Bronchial epithelial cell (primary cell): Measurements from ENCODE around the gene NECAB3. TPM values are rescaled to one million over a fixed set of nuclear protein-coding genes. Genes with fewer than 3 reads are reported as not detected.
A peak's percentile ranks its signal among the peaks of the same experiment; 100 is the strongest.

Experiments used
- DNase-seq: peaks from one replicate; pipeline ENCODE4 v3.0.0-alpha.2; 2010; ENCODE audit warnings: low read depth
- FAIRE-seq: peaks from 2 replicates; lab custom pipeline; 2011; peaks lifted over from hg19 to GRCh38; lab: Jason Lieb, UNC
- H3K27me3 ChIP-seq: 2 replicates; pipeline ENCODE4 v1.5.1; 2011; ENCODE audit warnings: low read length; ENCODE audit not compliant: control insufficient read depth, insufficient read depth
- H3K36me3 ChIP-seq: 2 replicates; pipeline ENCODE4 v1.5.1; 2011; ENCODE audit warnings: low read length; ENCODE audit not compliant: control insufficient read depth, insufficient read depth
- H3K4me3 ChIP-seq: 2 replicates; pipeline ENCODE4 v1.5.1; 2011; ENCODE audit warnings: mild to moderate bottlenecking, low read depth, low read length, control low read depth
- CTCF ChIP-seq: IDR thresholded peaks from 2 replicates; pipeline ENCODE4 v1.5.1; 2011; ENCODE audit warnings: mild to moderate bottlenecking, moderate library complexity, low read length, control low read depth, inconsistent platforms; ENCODE audit not compliant: insufficient read depth, severe bottlenecking
- total RNA-seq: library from RNA; depleted of rRNA; stranded (reverse); fragments of >200 nt; gene quantifications from 2 replicates; pipeline ENCODE4 v1.2.1, GENCODE V29; 2014

The NECAB3 gene
- total RNA-seq, 1 donor from 2014 or later, result 8.7 TPM

GRCh38 chr20:33655164-33655563 lies 19.1 kb downstream of the NECAB3 start:
- Histone ChIP-seq H3K27me3 (peaks cover 1% of the 10 kb centered on the region), H3K36me3 (no peaks in the 10 kb centered on the region), H3K4me3 (no peak overlapping the region)
- TF ChIP-seq CTCF, result no peak
- FAIRE-seq (no peak), DNase-seq (no peak)

- H3K36me3 ChIP-seq, result no peaks in the 10 kb centered on the region
- H3K4me3 ChIP-seq, result no peak overlapping the region
- peaks cover 1% of the 10 kb centered on the region for H3K27me3 ChIP-seq
- no peak for TF ChIP-seq CTCF
- DNase-seq (no peak), FAIRE-seq (no peak)
Measured at GRCh38 chr20:33654680-33655161, 19.5 kb downstream of the NECAB3 start.

GRCh38 chr20:33653900-33654596 lies 20.2 kb downstream of the NECAB3 start:
- H3K27me3 ChIP-seq, result peaks cover 1% of the 10 kb centered on the region
- DNase-seq (no peak), FAIRE-seq (no peak)
- H3K36me3 ChIP-seq, result no peaks in the 10 kb centered on the region
- no peak overlapping the region for H3K4me3 ChIP-seq
- no peak for TF ChIP-seq CTCF

GRCh38 chr20:33653218-33653899 lies 20.9 kb downstream of the NECAB3 start:
- Histone ChIP-seq H3K4me3 (no peak overlapping the region), H3K36me3 (no peaks in the 10 kb centered on the region), H3K27me3 (peaks cover 1% of the 10 kb centered on the region)
- FAIRE-seq (no peak), DNase-seq (peak; percentile 39)
- peak; percentile 87 for TF ChIP-seq CTCF

- FAIRE-seq (no peak), DNase-seq (no peak)
- no peak for TF ChIP-seq CTCF
- H3K27me3 ChIP-seq, result peaks cover 1% of the 10 kb centered on the region
- no peaks in the 10 kb centered on the region for H3K36me3 ChIP-seq
- no peak overlapping the region for H3K4me3 ChIP-seq
Measured at GRCh38 chr20:33651562-33652048, 22.6 kb downstream of the NECAB3 start.
